GM19023 (cell line): ENCODE measurements around the gene TPH1.

Source experiments
- ATAC-seq: cut with Tn5 transposase; IDR thresholded peaks from one replicate; pipeline ENCODE4 v1.9.1; 2021; ENCODE audit warnings: mild to moderate bottlenecking, moderate library complexity; ENCODE audit not compliant: unreplicated experiment

The TPH1 gene

DNA sequence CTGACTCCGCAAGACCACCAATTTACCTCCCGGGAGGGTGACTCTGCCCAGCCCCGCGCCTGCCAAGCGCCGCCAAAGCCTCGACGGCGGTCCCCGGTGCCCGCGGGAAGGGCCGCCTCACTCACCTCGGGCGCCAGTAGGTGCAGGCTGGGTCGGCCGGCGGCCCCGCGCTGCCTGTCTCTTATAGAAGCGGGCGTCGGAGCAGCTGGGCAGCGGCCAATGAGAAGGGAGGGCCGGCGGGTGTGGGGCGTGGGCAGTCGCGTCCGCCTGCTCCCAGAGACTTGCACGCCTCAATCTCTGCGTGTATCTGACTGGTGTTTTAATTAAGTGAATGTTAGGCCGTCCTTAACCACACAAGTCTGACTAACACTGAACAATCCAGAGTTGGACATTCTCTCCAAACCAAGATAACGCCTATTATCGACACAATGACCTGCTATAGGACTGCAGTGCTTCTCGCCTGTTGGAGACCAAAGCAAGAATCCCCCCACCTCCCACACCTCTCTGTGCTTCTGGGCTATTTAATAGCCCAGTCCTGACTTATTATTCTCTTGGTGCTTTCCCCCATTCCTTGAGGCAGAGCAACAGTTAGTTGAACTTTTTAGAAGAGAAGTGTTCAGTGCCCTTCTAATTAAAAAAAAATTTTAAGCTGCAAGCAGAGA lies at the start of gene TPH1:
Gene TPH1, minus strand, starts transcription at position 154 of the 662 bp plus-strand sequence. CDS start 5,507 bp downstream, outside the sequence.
- no peak for ATAC-seq

DNA sequence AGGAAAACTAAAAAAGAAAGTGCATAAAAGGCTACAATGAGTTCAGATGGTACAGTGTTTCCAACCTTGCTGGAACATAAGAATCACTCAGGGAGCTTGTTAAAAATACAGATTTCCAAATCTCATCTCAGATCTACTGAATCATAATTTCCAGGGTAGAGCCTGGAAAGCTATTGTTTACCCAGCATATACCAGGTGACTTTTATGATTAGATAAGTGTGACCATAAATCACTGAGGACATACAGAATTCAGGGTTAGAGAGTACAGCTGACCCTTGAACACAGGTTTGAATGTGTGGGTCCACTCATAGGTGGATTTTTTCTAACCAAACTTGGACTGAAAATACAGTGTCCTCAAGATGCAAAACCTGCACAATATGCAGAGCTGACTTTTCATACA lies 47.9 kb upstream of the TPH1 start:
- no peak for ATAC-seq

DNA sequence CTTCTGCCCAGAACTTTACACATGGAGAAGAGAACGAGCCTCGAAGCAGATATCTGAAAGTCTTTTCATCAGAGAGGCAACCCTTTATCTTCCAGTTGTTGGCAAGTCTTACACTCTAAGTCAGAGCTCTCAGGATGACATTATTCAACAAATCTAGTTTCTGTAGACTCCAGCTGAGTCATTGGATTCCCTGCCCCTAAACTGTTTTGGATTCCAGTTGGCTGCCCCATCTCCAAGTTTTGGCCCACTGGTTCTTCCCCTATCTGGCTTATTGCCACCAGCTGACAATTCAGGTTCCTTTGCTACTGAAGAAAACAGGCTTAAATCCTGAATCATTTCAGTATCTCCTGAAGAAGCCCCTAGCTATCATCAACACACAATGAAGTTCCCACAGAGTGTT lies 45.7 kb upstream of the TPH1 start:
- no peak for ATAC-seq

DNA sequence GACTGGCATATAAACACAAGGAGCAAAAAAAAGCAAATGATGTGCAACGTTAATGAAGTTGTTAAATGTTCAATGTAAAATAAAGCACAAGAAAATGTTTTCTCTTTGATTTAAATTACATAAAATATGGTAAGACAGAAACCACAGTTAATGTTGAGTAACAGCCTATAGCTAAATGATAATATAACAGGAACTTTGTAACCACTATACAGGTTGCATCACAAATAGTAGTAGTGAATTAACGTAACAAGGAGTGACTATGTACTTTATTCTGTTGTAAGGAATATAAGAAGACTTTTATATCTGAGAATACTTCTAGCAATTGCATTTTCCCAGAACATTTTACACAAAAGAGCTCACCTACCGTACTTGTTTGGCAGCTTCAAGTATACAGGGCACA lies 42.9 kb upstream of the TPH1 start:
- ATAC-seq: no peak

DNA sequence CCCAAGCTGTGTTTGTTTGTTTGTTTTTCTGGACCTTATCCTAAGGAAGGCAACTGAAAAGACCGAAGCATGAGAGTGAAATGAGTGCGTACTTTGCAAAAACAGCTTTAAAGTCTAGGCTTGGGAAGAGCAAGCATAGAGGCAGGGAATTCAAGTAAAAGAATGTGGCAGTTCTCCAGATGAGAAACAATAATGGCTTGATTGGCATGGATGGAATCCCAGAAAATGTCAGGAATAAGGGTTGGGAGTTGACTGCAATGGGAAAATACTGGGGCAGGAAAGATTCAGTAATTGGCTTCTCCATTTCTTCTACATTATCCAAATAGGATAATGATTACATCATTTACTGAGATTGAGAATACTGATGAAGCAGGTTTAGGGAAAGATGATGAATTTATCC lies 42.3 kb upstream of the TPH1 start:
- no peak for ATAC-seq

DNA sequence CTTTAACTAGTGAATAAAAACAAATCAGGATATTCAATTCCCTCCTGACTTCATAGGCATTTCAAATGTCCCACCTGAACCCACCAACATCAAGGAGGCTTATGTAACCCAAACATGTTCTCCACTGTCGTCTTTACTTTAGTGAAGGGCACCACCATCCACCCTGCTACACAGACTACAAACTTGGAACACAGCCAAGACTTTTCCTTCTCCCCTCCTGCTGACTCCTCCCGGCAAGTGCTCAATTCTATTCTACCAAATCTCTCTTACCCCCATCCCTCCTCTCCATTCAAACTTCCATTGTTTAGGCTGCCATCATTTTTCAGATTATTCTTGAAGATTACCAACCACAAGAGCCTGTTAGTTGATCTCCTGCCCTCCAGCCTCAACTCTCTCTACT lies 35.5 kb upstream of the TPH1 start:
- ATAC-seq: no peak

DNA sequence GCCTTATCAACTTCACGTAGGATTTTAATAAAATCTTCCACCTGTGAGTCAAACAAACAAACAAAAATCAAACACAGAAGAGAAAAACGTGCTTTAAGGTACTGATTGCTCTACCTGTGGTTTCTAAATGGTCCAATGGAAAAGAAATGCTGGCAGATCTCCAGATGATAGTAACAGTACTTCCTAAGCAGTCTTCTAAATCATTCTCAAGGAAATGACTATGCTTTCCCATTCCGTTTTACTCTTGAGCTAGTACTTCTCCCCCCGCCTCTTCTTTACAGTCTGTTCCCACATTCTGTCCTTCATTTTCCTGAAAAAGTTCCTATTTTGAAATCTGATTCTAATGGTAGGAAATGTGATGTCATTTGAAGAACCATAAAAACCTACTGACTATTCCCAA lies 34.4 kb upstream of the TPH1 start:
- no peak for ATAC-seq

DNA sequence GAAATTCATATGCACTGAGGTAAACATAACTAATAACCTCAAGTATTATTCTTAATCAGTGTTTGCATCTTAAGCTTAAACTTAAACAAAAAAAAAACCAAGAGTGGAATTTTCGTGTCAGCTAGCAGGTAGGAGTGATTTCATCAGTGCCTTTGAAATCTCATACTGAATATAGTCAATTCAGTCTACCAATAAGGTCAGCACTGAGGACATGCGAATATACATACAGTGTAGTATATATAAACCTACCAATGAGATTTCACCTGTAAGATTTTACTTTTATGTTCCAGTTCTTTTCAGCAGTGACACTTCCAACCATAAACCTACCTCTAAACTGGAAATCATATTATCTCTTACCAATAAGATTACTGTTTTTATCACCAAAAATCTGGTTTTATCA lies 32.8 kb upstream of the TPH1 start:
- no peak for ATAC-seq

DNA sequence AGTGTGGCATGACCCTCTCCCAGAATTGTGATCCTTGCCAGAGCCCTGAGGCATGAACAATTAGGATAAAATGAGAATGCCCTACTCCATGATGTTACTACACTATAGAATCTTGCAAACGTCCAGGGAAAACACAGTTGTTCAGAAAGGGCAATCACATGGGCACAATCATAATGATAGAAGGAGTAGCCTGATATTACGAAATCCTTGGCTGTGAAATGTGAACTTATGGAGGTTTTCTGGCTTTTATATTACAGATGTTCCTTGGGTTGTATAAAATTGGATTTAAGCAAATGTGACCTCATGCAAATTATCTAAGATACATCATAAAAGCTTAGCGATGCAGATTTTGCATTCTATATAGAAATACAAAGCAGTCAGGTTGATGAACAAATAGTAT lies 29.4 kb upstream of the TPH1 start:
- ATAC-seq: no peak

DNA sequence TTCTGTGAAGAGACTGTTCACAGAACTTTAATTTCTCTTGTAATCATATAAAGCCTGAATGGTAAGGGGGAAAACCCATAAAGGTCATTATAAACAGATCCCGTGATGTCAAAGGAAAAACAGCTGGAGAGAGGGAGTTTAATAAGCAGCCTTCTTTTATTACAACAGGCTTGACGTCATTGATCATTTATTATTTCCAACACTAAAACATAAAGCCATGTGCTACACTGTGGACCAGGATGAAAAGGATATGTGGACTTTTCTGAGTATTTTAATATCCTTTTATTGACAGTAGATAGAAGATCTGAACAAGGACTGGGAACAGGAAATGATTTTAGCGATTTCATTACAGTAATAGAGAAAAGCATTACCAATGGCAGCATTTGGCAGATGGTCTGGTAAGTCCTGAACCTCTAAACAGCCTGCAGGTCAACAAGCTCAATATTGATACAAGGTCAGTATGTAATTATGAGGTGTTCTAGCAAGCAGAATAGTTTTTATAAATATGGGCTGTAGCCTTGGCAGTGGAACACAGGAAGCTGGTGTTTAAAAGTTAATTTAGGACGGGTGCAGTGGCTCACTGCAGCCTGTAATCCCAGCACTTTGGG lies 25.1 kb upstream of the TPH1 start:
- ATAC-seq: no peak

DNA sequence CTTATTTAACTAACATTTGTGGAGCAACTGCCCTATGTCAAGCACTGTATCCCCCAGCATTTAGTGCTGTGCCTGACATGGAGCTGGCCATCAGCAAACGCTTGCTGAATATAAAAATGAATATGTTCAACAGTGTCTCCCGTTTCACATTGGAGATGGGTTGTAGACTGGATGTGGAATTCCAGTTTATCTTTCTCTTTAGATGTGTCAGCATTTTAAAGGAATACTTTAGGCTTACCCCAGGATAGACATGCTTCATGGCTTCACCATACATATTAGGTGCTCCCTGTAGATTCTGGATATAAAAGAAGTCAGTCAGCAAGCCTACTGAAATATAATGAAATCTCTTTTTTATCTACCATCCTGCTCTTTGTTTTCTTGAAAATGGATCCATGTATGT lies 21.3 kb upstream of the TPH1 start:
- ATAC-seq: no peak

DNA sequence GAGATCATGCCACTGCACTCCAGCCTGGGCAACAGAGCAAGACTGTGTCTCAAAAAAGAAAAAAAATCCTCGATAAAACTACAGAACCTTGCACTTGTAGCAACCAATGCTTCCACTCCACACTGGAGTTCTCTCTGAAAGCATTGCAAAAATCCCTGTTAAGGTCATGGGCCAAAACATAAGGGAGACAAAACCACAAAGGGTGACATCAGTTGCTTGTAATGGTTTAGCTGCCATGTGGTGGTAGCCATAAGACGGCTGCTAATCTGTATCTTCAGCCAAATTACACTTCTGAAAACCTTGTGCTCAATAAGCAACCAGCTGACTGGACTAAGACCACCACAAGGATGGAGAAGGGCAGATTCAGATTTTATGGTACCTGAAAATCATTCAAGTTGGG lies 20.6 kb upstream of the TPH1 start:
- ATAC-seq: no peak

DNA sequence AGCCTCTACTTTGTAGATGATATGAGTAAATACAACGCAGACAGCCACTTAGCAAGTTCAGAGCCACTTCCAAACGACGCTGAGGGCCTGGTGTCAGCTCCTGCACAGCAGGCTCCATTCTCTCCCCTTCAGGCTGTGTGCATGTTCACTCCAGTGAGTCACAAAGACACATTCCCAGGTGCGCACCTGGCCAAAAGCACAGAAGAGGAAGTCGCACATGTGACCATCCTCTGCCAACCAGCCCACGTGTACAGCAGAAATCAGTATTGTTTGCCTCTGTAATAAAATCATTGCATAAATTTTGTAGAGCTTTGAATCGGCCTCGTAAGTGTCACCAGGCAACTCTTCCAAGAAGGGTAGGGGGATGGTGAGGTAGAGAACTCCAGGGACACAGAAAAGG lies 19.5 kb upstream of the TPH1 start:
- no peak for ATAC-seq

DNA sequence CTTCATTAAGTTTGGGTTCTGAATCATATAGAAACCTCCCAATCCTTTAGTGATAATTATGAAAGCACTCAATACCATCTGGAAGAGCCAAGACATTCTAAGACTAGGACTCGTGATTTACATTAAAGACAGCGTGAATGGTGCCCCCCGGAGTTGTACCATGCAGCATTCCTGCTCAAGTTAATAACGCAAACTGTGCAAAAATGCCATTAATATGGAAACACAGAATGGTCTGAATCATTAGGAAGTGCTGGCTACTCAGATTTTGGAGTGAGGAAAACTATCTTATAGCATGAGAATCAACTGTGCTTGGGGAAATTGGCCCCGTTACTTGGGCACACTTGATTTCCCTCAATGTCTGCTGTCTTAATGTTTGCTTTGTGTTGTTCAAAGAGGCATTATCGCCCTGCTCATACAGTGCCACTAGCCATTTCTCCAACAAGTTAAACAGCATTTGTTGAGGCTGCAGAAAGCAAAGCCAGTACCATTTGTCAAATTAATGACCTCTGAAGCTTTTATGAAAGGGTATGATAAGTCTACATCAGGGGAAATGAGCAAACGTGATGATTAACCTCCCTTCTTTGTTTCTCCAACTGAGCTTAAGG lies 18.5 kb upstream of the TPH1 start:
- no peak for ATAC-seq

DNA sequence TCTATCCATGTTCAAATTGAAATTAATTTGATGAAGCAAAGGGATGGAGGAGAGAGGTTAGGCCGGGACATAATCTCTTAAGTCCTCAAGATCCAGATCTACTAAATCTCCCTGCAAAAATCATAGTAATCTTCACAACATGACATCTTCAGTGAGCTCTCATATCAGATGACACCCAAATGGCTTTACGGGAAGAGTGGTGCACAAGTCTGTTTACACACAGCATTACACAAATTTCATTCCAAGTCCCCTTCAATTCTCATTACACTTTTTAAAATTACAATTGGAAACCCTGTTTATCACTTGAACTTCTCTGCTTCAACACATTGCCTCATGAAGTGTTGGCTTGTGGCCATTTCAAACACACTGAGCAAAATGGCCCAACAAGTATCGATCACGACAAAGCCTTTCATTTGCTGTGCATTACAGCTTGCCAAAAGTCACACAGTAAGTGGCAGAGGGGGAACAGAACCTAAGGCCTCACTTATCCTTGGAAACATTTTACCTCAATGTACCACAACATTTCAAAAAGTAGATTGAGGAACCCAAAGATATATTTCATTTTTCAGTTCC lies 17.9 kb upstream of the TPH1 start:
- ATAC-seq: no peak

DNA sequence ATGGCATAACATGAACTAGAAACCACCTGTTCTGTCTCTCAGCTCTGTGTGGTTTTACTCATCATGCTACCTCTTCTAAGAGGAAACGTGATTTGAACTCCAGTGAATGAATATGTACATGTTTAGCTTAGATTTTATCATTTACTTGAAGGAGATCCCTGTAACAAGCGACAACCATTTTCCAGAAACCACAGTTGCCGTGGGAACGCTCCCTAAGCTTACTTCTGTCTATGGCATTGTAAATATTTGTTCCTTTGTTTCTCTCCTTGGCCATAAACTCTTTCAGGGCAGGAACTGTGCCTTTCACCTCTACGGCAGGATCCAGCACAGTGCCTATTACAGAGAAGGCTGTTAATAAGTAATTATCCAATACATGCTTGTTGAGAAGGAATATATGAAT lies 17.1 kb upstream of the TPH1 start:
- ATAC-seq: no peak

DNA sequence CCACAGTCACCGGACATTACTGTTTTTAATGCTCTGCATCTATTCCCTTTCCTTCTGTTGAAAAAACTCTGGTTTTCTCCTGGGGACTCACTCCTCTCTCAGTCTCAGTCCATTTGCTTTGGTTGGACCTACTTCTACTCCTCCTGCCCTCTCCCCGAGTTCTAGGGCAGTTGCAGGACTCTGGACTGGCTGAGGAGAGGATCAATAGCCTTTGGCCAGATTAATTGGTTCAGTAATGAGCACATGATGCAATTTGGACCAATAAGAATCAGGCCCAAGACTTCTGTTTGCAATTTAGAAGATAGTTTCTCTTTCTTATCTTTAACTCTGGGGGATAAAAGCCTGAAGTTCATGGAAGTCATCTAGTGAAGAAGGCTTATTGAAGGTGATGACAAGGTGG lies 15.3 kb upstream of the TPH1 start:
- no peak for ATAC-seq

DNA sequence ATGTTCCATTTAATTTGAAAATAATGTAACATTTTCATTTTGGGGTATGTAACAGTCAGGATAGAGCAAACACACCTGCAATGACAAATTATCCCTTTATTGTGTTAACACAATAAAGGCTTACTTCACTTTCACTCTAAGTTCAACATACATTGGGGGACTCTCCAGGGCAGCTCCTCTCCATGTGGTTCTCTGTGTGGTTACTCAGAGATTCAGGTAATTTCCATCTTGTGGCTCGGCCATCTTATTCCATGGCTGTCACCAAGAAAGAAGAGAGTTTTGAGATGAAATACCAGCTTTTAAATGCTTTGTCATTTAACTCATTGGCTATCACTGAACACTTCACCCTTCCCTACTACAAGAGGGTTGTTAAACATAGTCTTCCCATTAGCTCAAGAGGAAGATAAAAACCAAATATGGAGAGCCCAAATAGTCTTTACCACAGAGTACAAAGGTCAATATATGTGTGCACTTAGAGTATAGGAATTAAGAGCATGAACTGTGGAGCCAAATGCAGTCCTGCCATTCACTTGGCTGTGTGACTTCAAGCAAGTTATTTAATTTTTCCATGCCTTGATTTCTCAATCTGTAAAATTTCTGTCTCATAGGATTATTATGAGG lies 10.6 kb upstream of the TPH1 start:
- no peak for ATAC-seq

DNA sequence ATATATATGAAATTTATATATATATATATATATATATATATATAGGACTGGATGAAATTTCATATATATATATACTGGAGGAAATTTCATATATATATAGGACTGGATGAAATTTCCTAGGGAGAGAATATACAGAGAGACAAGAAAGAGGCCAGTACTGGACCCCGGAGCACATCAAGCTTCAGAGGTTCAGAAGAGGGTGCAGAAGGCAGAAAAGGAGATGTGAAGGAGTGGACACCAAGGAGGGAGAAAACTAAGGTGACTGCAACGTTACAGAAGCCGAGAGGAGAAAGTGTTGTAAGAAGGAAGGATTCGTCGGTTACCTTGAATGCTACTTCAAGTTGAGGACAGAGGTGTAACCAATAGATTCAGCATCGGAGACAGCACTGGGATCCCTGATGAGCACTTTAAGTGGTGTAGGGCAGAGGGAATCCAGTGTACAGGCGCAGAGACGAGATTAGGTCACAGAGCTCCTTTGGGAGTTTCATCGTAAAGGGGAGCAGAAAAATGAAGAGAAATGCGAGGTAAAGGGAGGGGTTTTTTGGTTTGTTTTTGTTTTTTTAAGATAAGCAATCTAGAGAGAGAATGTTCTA lies 8.5 kb upstream of the TPH1 start:
- ATAC-seq: no peak

DNA sequence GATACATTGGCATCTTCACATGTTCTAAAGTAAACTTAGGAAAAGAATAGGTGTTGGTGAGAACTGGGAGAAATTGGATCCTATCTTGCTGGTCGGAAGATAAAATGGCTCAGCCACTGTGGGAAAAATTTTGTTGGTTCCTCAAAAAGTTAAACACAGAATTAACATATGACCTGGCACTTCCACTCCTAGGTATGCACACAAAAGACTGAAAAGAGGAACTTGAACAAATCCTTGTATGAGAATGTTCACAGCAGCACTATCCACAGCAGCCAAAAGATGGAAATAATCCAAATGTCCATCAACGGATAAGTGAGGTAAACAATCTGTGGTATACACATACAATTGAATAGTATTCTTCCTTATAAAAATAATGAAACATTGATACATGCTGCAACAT lies 4.8 kb upstream of the TPH1 start:
- no peak for ATAC-seq

DNA sequence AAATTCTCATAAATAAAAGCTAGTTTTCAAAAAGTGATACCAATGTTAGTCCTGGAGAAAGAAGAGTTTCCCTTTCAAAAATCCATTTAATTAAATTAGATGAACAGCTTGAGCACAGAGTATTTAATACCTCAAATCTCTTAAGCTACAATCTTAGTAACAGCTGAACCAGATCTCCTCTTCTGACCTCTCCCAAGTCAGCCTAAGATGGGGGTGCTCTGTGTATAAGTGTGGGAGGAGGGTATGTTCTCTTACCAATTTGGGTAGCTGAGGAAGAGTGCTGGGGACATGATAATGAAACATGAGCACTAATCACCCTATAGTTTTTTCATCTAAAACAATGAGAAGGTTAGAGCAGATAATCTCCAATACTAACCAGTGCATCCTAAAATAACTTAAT lies 9.6 kb downstream of the TPH1 start:
- ATAC-seq: no peak

DNA sequence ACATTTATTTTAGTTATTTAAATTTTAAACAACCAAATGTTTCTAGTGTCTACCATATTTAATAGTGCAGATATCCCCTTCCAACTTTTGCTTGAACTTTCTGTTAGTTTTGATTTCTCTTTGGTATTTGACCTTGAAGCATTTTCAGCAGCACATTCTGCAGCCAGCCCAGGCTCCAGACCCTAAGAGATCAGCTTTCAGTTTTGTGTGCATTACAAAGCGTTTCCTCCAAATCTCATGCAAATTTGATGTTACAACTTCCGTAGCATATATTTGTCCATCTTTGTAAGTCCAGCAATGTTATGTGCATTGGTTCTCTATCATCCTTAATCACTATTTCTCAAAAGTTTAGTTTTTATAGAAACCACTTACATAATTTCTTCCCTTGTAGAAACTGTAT lies 18.6 kb downstream of the TPH1 start:
- no peak for ATAC-seq
